Left ventricle myocardium inferior (tissue), 1 donor: ENCODE results near the gene POLR2I. TPM values are rescaled to one million over a fixed set of nuclear protein-coding genes. Genes with fewer than 3 reads are reported as not detected.

ENCODE experiments used
- DNase-seq: peaks from one replicate; pipeline ENCODE4 v3.0.0-alpha.2; 2020
- H3K27ac ChIP-seq: fragments of 200-600 bp; replicated peaks from 2 replicates; pipeline ENCODE4 v1.8.0; 2021
- H3K27me3 ChIP-seq: fragments of 200-600 bp; 2 replicates; pipeline ENCODE4 v1.8.0; 2021; ENCODE audit warnings: low read depth
- H3K36me3 ChIP-seq: fragments of 200-600 bp; 2 replicates; pipeline ENCODE4 v1.8.0; 2021
- H3K4me1 ChIP-seq: fragments of 200-600 bp; 2 replicates; pipeline ENCODE4 v1.8.0; 2021
- H3K4me3 ChIP-seq: fragments of 200-600 bp; 2 replicates; pipeline ENCODE4 v1.8.0; 2021; ENCODE audit warnings: mild to moderate bottlenecking, moderate library complexity
- H3K9me3 ChIP-seq: fragments of 200-600 bp; replicated peaks from 2 replicates; pipeline ENCODE4 v1.8.0; 2021
- intact Hi-C: fragments of 100-400 bp; cut with micrococcal nuclease; formaldehyde crosslinking; loops from one replicate; pipeline ENCODE4 v1.11.0; 2022
- total RNA-seq: library from RNA; stranded (reverse); fragmentation: NEBNext Ultra II Directional; extraction: Animal tissue kit (Norgen Biotek cat#: 25700); gene quantifications from one replicate; pipeline ENCODE4 v1.2.1, GENCODE V29; 2021
- TF ChIP-seq, protein P1 (sequence below): fragments of 200-600 bp; IDR thresholded peaks from 2 replicates; pipeline ENCODE4 v1.8.0; 2021; ENCODE audit warnings: antibody characterized with exemption, mild to moderate bottlenecking, borderline replicate concordance
- donor health status: DM: no; HTN: yes; CAD: no; lungs with severe emphysema.

Gene POLR2I
- total RNA-seq, 1 donor from 2014 or later = 130 TPM

DNA sequence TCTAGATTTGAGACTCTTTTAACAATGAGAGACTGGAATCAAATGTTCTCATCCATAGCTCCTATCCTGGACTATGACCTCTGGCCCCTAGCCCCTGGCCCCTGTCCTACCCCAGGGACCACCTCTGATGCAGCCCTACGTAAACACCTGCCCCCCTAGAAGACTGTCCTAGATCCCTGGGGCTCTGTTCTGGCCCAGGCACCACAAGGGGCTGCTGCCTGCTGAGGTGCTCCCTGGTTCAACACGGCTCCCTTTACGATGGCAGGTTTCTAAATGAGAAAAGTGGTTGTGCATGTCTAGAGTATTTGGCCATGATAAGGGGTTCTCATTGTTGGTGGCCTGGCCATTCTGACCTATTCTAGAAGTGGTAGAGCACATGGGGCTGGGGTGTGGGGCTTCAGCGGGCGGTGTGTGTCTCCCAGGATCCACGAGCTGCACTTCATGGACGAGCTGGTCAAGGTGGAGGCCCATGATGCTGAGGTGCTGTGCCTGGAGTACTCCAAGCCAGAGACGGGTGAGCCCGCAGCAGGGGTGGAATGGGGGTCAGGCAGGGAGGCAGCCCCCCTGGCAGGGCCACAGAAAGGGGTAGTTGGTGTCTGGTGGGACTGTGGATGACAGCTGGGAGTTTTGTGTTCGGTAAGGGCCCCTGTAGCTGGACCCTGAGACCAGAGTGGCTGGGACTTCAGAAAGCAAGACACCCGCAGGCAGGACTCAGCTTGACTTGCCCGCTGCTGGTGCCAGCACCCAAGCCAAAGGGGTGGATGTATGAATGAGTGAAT lies 30.3 kb downstream of the POLR2I start:
- no peaks in the 10 kb centered on the region for H3K36me3 ChIP-seq
- intact Hi-C loops = no loop called here
- DNase-seq = no peak
- peaks cover 4% of the 10 kb centered on the region for H3K4me1 ChIP-seq
- no peak overlapping the region for H3K4me3 ChIP-seq
- TF ChIP-seq, protein P1, sequence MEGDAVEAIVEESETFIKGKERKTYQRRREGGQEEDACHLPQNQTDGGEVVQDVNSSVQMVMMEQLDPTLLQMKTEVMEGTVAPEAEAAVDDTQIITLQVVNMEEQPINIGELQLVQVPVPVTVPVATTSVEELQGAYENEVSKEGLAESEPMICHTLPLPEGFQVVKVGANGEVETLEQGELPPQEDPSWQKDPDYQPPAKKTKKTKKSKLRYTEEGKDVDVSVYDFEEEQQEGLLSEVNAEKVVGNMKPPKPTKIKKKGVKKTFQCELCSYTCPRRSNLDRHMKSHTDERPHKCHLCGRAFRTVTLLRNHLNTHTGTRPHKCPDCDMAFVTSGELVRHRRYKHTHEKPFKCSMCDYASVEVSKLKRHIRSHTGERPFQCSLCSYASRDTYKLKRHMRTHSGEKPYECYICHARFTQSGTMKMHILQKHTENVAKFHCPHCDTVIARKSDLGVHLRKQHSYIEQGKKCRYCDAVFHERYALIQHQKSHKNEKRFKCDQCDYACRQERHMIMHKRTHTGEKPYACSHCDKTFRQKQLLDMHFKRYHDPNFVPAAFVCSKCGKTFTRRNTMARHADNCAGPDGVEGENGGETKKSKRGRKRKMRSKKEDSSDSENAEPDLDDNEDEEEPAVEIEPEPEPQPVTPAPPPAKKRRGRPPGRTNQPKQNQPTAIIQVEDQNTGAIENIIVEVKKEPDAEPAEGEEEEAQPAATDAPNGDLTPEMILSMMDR = no peak
- H3K27me3 ChIP-seq = no peaks in the 10 kb centered on the region
- no peak overlapping the region for H3K27ac ChIP-seq
- no peaks in the 10 kb centered on the region for H3K9me3 ChIP-seq

DNA sequence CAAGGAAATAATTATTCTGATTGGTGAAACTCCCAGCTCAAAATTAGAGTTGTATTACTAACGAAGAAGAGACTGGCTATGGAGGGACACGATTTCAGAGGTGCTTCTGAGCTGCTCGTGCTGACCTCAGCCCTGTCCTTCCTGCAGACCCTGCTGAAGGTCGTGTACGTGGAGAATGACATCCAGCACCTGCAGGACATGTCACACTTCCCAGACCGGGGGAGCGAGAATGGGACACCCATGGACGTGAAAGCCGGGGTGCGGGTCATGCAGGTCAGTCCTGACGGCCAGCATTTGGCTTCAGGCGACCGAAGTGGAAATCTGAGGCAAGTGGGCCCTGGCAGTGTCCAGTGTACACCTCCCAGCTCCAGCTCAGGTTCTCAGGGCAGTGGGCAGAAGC lies 31.8 kb downstream of the POLR2I start:
- no peak overlapping the region for H3K4me3 ChIP-seq
- H3K4me1 ChIP-seq = peaks cover 4% of the 10 kb centered on the region
- no peaks in the 10 kb centered on the region for H3K36me3 ChIP-seq
- TF ChIP-seq, protein P1 = no peak
- DNase-seq = no peak
- intact Hi-C loops = no loop called here
- H3K27ac ChIP-seq = no peak overlapping the region
- no peaks in the 10 kb centered on the region for H3K27me3 ChIP-seq
- H3K9me3 ChIP-seq = no peaks in the 10 kb centered on the region

DNA sequence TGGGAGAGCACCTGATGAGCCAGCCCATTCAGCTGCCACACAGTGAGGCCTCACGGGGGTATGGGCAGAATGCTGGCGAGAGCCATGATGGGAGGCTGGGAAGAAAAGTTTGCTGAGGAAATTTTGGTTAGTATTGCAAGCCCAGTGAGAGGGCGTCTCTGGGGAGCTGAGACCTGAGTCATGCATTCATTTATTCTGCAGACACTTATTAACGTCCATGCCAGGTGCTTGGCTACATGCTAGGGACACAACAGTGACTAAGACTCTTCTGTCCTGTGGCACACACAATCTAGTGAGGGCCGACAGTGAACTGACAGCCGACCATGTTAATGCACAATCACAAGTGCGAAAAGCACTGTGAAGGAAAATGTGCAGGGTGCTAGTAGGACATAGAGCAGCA lies 32.8 kb downstream of the POLR2I start:
- DNase-seq = no peak
- H3K27ac ChIP-seq = no peak overlapping the region
- TF ChIP-seq, protein P1 = no peak
- H3K36me3 ChIP-seq = no peaks in the 10 kb centered on the region
- no peak overlapping the region for H3K4me3 ChIP-seq
- peaks cover 4% of the 10 kb centered on the region for H3K4me1 ChIP-seq
- intact Hi-C loops = no loop called here
- H3K27me3 ChIP-seq = no peaks in the 10 kb centered on the region
- no peaks in the 10 kb centered on the region for H3K9me3 ChIP-seq

DNA sequence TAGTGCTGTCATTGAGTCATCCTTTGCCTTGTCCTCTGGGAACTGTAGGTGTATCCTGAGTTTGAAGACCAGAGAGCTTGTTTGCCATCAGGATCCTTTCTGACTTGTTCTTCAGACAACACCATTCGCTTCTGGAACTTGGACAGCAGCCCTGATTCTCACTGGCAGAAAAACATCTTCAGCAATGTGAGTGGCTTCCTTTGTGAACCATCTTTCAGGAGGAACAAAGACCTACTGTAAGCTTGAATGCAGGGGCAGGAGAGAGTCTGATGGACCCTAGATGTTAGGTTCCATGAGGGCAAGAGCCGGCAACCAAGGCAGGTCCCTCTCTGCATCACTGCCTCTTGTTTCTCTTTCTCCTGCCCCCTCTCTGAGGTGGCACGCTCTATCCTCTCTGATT lies 33.3 kb downstream of the POLR2I start:
- H3K9me3 ChIP-seq = no peaks in the 10 kb centered on the region
- no peaks in the 10 kb centered on the region for H3K36me3 ChIP-seq
- TF ChIP-seq, protein P1 = no peak
- intact Hi-C loops = no loop called here
- no peak overlapping the region for H3K4me3 ChIP-seq
- no peaks in the 10 kb centered on the region for H3K27me3 ChIP-seq
- no peak for DNase-seq
- no peak overlapping the region for H3K27ac ChIP-seq
- peaks cover 4% of the 10 kb centered on the region for H3K4me1 ChIP-seq

DNA sequence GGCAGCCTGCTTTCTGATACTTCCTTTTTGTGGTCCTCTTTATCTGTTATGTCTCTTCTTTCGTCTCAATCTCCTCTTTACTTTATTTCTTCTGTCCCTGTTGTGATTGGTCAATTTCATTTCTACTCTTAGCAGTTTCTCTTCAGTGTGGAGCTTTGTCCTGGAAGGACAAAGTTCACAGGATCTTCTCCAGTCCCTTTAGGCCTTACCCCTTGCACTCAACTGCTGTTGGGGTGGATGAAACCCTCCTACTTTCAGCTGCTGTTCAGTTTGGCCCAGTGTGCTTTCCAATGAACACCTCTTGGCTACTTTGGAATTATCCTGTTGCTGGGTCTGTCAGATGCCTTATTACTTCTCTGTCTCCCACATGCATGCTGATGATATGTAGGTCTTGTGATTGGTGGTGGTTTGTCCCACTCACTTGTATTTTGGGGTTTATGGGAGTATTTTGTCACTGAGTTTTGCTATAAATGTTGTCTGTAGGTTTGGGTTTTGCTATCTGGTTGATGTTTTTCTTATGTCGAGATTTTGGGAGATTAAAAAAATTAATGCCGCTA lies 35.2 kb downstream of the POLR2I start:
- Histone ChIP-seq H3K4me3 (no peak overlapping the region), H3K9me3 (no peaks in the 10 kb centered on the region), H3K27ac (no peak overlapping the region), H3K27me3 (no peaks in the 10 kb centered on the region), H3K4me1 (peaks cover 4% of the 10 kb centered on the region), H3K36me3 (no peaks in the 10 kb centered on the region)
- TF ChIP-seq, protein P1 = no peak
- no peak for DNase-seq
- intact Hi-C loops = no loop called here
